LNCAP (cell line): ENCODE results near the gene RER1.

ENCODE experiments used
- TF ChIP-seq, protein P1 (sequence below): fragments of 450-650 bp; IDR thresholded peaks from 2 replicates; pipeline ENCODE4 v1.5.1; 2017; ENCODE audit warnings: mild to moderate bottlenecking

RER1 gene

DNA sequence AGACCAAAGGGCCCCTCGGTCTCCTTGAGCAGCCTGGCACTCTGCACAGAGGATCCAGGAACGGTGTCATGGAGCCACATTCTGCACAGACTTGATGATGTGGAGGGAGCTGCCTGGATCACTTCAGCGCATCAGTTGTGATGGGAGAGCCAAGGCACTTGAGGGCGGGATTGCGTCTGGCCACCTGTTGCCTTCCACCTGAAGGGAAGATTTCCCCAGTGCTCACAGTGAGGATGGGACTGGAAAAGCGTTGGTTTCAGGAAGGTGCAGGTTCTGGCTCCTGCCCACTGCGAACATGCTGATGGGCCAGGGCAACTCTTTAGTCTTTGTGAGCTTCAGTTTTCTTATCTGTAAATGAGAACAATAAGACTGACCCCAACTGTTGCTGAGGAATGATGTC lies 2.6 kb downstream of the RER1 start:
- TF ChIP-seq, protein P1, sequence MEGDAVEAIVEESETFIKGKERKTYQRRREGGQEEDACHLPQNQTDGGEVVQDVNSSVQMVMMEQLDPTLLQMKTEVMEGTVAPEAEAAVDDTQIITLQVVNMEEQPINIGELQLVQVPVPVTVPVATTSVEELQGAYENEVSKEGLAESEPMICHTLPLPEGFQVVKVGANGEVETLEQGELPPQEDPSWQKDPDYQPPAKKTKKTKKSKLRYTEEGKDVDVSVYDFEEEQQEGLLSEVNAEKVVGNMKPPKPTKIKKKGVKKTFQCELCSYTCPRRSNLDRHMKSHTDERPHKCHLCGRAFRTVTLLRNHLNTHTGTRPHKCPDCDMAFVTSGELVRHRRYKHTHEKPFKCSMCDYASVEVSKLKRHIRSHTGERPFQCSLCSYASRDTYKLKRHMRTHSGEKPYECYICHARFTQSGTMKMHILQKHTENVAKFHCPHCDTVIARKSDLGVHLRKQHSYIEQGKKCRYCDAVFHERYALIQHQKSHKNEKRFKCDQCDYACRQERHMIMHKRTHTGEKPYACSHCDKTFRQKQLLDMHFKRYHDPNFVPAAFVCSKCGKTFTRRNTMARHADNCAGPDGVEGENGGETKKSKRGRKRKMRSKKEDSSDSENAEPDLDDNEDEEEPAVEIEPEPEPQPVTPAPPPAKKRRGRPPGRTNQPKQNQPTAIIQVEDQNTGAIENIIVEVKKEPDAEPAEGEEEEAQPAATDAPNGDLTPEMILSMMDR, result no peak

DNA sequence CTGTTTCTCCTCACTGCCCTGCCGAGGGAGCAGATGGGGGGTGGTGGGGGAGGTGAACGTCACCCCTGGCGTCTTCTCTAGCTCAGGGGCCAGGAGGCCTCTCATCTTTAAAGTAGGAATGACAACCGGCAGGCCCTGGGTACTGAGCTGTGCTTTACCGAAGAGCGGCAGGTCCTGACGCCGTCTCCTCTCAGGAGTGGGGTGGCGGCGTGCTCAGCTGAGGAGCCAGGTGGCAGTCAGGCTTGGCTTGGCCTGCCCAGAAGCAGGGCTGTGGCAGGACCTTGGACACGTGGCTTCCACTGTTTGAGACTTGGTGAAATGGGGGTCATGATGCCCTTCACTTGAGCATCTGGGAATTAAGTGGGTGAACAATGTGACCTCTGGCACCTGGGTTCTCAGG lies 3.1 kb downstream of the RER1 start:
- TF ChIP-seq, protein P1, result no peak

- TF ChIP-seq, protein P1, result no peak
Measured at GRCh38 chr1:2395245-2395644, 3.6 kb downstream of the RER1 start.

DNA sequence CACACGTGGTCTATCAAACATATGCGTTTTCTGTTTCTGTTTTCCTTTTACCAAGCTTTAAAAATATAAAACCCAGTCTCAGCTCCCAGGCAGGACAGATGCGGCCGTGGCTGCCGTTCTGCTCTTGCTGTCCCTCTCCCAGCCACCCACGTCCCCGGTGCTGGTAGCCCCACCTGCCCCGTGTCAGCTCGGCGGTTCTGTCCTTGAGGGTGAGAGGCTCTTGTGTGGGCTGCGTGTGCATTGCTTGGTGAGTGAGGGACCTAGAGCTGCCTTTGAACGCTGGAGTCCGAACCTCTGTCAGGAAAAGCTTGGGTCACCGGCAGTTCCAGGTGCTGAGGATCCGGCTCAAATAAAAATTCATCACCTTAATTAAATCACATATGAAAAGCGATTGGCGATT lies 4.4 kb downstream of the RER1 start:
- TF ChIP-seq, protein P1, result no peak

DNA sequence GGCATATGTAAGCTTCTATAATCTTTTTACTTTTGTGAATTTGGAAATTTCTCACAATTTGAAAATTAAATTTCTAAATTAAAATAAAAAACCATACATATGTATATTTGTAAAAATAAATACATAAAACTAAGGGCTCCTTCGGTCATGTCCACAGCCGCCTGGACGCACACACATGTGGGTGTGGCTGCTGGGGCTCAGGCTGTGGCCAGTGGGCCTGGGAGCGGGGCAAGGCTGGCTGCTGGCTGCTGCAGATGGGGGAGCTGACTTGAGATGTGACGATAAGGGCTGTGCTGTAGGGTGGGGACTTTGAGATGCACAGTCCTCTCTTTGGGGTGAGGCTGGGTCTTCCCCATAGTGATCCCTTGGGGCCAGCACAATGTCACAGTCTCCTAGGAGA lies 4.8 kb downstream of the RER1 start:
- TF ChIP-seq, protein P1, result no peak

- TF ChIP-seq, protein P1, result no peak
Measured at GRCh38 chr1:2397007-2397679, 5.5 kb downstream of the RER1 start.

DNA sequence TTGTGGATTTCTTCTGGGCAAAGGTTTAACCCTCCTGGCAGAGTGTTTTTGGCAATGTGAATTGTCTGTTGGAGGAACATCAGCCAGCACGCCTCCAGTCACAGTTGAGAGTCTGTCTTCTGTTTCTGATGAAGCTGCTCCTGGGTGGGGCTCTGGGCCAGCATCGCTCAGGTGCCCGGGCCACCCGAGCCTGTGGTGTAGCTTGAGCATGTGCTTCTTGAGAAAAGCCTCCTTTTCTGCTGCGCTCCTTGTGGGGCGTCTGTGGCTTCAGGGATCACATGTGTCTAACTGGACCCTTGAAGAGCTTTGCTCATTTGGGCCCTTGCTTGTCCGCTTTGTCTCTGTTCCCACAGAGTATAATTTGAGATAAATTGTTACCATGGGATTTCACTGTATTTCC lies 7.2 kb downstream of the RER1 start:
- TF ChIP-seq, protein P1, result no peak
